PC-3 (cell line): ENCODE data around the gene BCAT1. TPM values are rescaled to one million over a fixed set of nuclear protein-coding genes. Genes with fewer than 3 reads are reported as not detected.

Experiments
- ATAC-seq: fragments of 200-7000 bp; cut with Tn5 transposase; 2 replicates; pipeline ENCODE4 v1.9.1; 2020; ENCODE audit warnings: mild to moderate bottlenecking, moderate library complexity
- BruUV-seq: library from RNA; stranded (reverse); fragments of 400-500 nt; replicated peaks from 2 replicates; lab custom pipeline; 2021; lab: Mats Ljungman, UMichigan
- CTCF ChIA-PET: fragments of 300-600 bp; sonication (Branson Sonifier 250); formaldehyde crosslinking; loops from one replicate; lab custom pipeline; 2022; ENCODE audit warnings: antibody characterized with exemption; lab: Charles Lee
- POLR2A ChIA-PET: fragments of 300-600 bp; sonication (Branson Sonifier 250); formaldehyde crosslinking; loops from one replicate; lab custom pipeline; 2022; ENCODE audit warnings: antibody characterized with exemption; ENCODE audit not compliant: unreplicated experiment; lab: Charles Lee
- DNase-seq: peaks from one replicate; pipeline ENCODE4 v3.0.0-alpha.2; 2015
- H2AFZ ChIP-seq: fragments of 300-600 bp; sonication (generic); 2 replicates; pipeline ENCODE4 v1.6.0; 2016; ENCODE audit warnings: antibody characterized with exemption, low read length
- H3F3A ChIP-seq: fragments of 300-600 bp; sonication (generic); one replicate; pipeline ENCODE4 v1.6.0; 2017; ENCODE audit warnings: antibody characterized with exemption, low read length, control low read depth, mild to moderate bottlenecking; ENCODE audit not compliant: unreplicated experiment
- H3K27ac ChIP-seq: fragments of 300-600 bp; sonication (generic); 2 replicates; pipeline ENCODE4 v1.5.1; 2016; ENCODE audit warnings: mild to moderate bottlenecking, low read length
- H3K27me3 ChIP-seq: fragments of 300-600 bp; sonication (generic); 2 replicates; pipeline ENCODE4 v1.6.1; 2016; ENCODE audit warnings: low read length, mixed read lengths
- H3K36me3 ChIP-seq: fragments of 300-600 bp; sonication (generic); 2 replicates; pipeline ENCODE4 v1.6.1; 2016; ENCODE audit warnings: low read depth, mixed run types, low read length, mixed read lengths
- H3K4me1 ChIP-seq: fragments of 300-600 bp; sonication (generic); 2 replicates; pipeline ENCODE4 v1.5.1; 2016; ENCODE audit warnings: low read length; ENCODE audit not compliant: insufficient read depth
- H3K4me2 ChIP-seq: fragments of 300-600 bp; sonication (generic); 2 replicates; pipeline ENCODE4 v1.6.0; 2016; ENCODE audit warnings: low read length
- H3K4me3 ChIP-seq: fragments of 300-600 bp; sonication (generic); 2 replicates; pipeline ENCODE4 v1.5.1; 2016; ENCODE audit warnings: mild to moderate bottlenecking, low read length, mixed read lengths
- H3K79me2 ChIP-seq: fragments of 300-600 bp; sonication (generic); 2 replicates; pipeline ENCODE4 v1.6.1; 2017; ENCODE audit warnings: low read length, mixed read lengths
- H3K9ac ChIP-seq: fragments of 300-600 bp; sonication (generic); 2 replicates; pipeline ENCODE4 v1.6.0; 2016; ENCODE audit warnings: mild to moderate bottlenecking, low read length
- H3K9me2 ChIP-seq: fragments of 300-600 bp; sonication (generic); replicated peaks from 2 replicates; pipeline ENCODE4 v1.6.1; 2016; ENCODE audit warnings: mixed run types, low read length, mixed read lengths
- H3K9me3 ChIP-seq: fragments of 300-600 bp; sonication (generic); 2 replicates; pipeline ENCODE4 v1.6.1; 2016; ENCODE audit warnings: low read length, mixed read lengths
- H4K20me1 ChIP-seq: fragments of 300-600 bp; sonication (generic); 2 replicates; pipeline ENCODE4 v1.6.1; 2016; ENCODE audit warnings: low read length, mixed read lengths
- EZH2 ChIP-seq: fragments of 300-600 bp; sonication (generic); IDR thresholded peaks from one replicate; pipeline ENCODE4 v1.6.1; 2017; ENCODE audit warnings: antibody characterized with exemption, mild to moderate bottlenecking, low read length; ENCODE audit not compliant: unreplicated experiment
- EZH2phosphoT487 ChIP-seq: fragments of 300-600 bp; sonication (generic); IDR thresholded peaks from 2 replicates; pipeline ENCODE4 v1.6.1; 2018; ENCODE audit warnings: mild to moderate bottlenecking, antibody characterized with exemption, low read length, borderline replicate concordance
- intact Hi-C: fragments of 100-400 bp; cut with micrococcal nuclease; formaldehyde crosslinking; loops from 2 replicates; pipeline ENCODE4 v1.9.0; 2023
- total RNA-seq: library from RNA; depleted of rRNA; stranded (reverse); fragments of >200 nt; gene quantifications from 2 replicates; pipeline ENCODE4 v1.2.3, GENCODE V29; 2014
- TF ChIP-seq, protein P1 (sequence below): fragments of 300-600 bp; sonication (generic); conservative IDR thresholded peaks from 2 replicates; pipeline ENCODE4 v1.5.1; 2017; ENCODE audit warnings: antibody characterized with exemption, low read depth, mild to moderate bottlenecking, low read length

BCAT1 gene
- total RNA-seq, 1 experiment from 2014 or later = not detected

DNA sequence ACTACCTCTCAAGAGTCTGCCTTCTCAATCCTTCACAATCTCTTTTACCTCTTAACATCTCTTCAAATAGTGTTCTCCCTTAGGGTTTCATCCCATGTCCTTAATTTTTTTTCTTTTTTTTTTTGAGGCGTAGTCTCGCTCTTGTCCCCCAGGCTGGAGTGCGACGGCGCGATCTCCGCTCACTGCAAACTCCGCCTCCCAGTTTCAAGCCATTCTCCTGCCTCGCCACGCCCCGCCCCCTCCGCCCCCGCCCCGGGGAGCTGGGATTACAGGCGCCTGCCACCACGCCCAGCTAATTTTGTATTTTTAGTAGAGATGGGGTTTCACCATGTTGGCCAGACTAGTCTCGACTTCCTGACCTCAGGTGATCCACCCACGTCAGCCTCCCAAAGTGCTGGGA is 7.0 kb upstream of the BCAT1 start:
- Histone ChIP-seq H3K79me2 (no peaks in the 10 kb centered on the region), H3K4me3 (no peak overlapping the region), H2AFZ (no peak overlapping the region), H3K27me3 (peaks cover 5% of the 10 kb centered on the region), H4K20me1 (no peaks in the 10 kb centered on the region), H3K9me3 (no peaks in the 10 kb centered on the region), H3K27ac (no peak overlapping the region), H3K4me2 (no peak overlapping the region), H3K9me2 (no peaks in the 10 kb centered on the region), H3K4me1 (no peaks in the 10 kb centered on the region), H3K36me3 (no peaks in the 10 kb centered on the region), H3K9ac (no peak overlapping the region), H3F3A (no peaks in the 10 kb centered on the region)
- ATAC-seq (no peak), DNase-seq (no peak)
- ChIA-PET POLR2A (no interaction called here), CTCF (no interaction called here)
- TF ChIP-seq, protein P1, sequence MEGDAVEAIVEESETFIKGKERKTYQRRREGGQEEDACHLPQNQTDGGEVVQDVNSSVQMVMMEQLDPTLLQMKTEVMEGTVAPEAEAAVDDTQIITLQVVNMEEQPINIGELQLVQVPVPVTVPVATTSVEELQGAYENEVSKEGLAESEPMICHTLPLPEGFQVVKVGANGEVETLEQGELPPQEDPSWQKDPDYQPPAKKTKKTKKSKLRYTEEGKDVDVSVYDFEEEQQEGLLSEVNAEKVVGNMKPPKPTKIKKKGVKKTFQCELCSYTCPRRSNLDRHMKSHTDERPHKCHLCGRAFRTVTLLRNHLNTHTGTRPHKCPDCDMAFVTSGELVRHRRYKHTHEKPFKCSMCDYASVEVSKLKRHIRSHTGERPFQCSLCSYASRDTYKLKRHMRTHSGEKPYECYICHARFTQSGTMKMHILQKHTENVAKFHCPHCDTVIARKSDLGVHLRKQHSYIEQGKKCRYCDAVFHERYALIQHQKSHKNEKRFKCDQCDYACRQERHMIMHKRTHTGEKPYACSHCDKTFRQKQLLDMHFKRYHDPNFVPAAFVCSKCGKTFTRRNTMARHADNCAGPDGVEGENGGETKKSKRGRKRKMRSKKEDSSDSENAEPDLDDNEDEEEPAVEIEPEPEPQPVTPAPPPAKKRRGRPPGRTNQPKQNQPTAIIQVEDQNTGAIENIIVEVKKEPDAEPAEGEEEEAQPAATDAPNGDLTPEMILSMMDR = no peak
- TF ChIP-seq EZH2phosphoT487 (no peak), EZH2 (no peak)
- intact Hi-C loops = no loop called here
- BruUV-seq = no TSS peak

DNA sequence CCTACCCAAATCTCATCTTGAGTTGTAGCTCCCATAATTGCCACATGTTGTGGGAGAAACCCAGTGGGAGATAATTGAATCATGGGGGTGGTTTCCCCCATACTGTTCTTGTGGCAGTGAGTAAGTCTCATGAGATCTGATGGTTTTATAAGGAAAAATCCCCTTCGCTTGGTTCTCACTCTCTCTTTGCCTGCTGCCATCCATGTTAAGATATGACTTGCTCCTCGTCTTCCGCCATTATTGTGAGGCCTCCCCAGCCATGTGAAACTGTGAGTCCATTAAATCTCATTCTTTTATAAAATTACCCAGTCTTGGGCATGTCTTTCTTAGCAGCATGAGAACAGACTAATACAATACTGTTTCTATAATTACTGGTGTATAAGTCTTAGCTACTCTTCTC is 6.5 kb upstream of the BCAT1 start:
- TF ChIP-seq EZH2 = no peak
- Histone ChIP-seq H3K9me2 (no peaks in the 10 kb centered on the region), H3K27me3 (peaks cover 8% of the 10 kb centered on the region), H3K4me1 (no peaks in the 10 kb centered on the region), H3K4me3 (no peak overlapping the region), H3K27ac (no peak overlapping the region), H2AFZ (no peak overlapping the region), H3F3A (no peaks in the 10 kb centered on the region), H3K79me2 (no peaks in the 10 kb centered on the region), H4K20me1 (no peaks in the 10 kb centered on the region), H3K4me2 (no peak overlapping the region), H3K9ac (no peak overlapping the region), H3K9me3 (no peaks in the 10 kb centered on the region), H3K36me3 (no peaks in the 10 kb centered on the region)
- intact Hi-C loops = no loop called here
- no TSS peak for BruUV-seq
- ChIA-PET POLR2A (no interaction called here), CTCF (no interaction called here)
- DNase-seq = no peak
- no peak for ATAC-seq

DNA sequence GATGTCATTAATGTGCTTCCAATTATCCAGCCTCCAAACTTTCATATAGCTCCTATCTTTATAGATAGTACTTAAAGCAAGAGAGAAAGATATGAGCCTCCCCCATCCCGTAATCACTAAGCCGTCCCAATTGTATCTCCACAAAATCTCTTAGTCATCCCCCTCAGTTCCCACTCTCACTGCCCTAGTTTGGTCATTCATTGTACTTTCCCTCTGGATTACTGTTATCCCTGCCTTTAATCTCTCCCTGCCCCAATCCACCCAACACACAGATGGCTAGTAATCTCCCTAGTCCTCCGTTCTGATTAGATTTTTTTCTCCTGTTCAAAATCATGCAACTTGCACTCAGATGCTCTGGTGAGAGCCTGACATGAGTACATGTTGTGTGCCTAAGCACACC is 5.4 kb upstream of the BCAT1 start:
- ChIA-PET POLR2A (no interaction called here), CTCF (no interaction called here)
- BruUV-seq = no TSS peak
- Histone ChIP-seq H3K27me3 (peaks cover 18% of the 10 kb centered on the region), H3K36me3 (no peaks in the 10 kb centered on the region), H3K4me3 (no peak overlapping the region), H3K27ac (no peak overlapping the region), H4K20me1 (no peaks in the 10 kb centered on the region), H3K4me1 (no peaks in the 10 kb centered on the region), H3F3A (no peaks in the 10 kb centered on the region), H2AFZ (no peak overlapping the region), H3K9ac (no peak overlapping the region), H3K9me2 (no peaks in the 10 kb centered on the region), H3K79me2 (no peaks in the 10 kb centered on the region), H3K4me2 (no peak overlapping the region), H3K9me3 (no peaks in the 10 kb centered on the region)
- ATAC-seq = no peak
- no peak for DNase-seq
- no peak for TF ChIP-seq EZH2phosphoT487
- no peak for TF ChIP-seq EZH2
- TF ChIP-seq, protein P1 = no peak
- intact Hi-C loops = no loop called here
